ENCODE measurements around the gene CEP41.

DNA sequence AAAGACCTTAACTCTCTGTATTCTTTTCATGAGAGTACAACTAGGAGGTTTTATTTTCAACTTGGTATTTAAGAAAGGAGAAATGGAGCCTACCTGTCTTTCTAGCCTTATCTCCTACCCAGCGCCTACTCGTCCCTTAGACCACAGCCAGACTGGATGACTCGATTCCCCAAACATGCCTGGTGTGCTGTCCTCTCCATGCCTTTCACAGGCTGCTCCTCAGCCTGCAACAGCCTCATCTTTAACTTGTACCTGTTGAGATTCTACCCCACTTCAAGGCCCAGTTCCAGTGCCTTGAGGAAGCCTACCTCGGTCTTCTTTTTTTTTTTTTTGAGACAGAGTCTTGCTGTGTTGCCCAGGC is 31.1 kb downstream of the CEP41 start:
- TF ChIP-seq, protein P1, sequence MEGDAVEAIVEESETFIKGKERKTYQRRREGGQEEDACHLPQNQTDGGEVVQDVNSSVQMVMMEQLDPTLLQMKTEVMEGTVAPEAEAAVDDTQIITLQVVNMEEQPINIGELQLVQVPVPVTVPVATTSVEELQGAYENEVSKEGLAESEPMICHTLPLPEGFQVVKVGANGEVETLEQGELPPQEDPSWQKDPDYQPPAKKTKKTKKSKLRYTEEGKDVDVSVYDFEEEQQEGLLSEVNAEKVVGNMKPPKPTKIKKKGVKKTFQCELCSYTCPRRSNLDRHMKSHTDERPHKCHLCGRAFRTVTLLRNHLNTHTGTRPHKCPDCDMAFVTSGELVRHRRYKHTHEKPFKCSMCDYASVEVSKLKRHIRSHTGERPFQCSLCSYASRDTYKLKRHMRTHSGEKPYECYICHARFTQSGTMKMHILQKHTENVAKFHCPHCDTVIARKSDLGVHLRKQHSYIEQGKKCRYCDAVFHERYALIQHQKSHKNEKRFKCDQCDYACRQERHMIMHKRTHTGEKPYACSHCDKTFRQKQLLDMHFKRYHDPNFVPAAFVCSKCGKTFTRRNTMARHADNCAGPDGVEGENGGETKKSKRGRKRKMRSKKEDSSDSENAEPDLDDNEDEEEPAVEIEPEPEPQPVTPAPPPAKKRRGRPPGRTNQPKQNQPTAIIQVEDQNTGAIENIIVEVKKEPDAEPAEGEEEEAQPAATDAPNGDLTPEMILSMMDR (IDR thresholded peaks at IDR 0.05 in 4 of 5, conservative IDR thresholded peaks at IDR 0.05 in 1 of 5) = no peak
- TF ChIP-seq POLR2A (IDR thresholded peaks at IDR 0.05) = no peak

Data from gastrocnemius medialis (tissue), 4 donors.